HG02642 (cell line): ENCODE data around the gene SCN11A.
A peak's percentile ranks its signal among the peaks of the same experiment; 100 is the strongest.
"Not testable (repeated sequence)": the region's sequence is repeated elsewhere in the genome, so short reads cannot be mapped to it uniquely, and the experiment has no call there.

Source experiments
- ATAC-seq: cut with Tn5 transposase; IDR thresholded peaks from one replicate; pipeline ENCODE4 v1.9.1; 2021; ENCODE audit warnings: mild to moderate bottlenecking; ENCODE audit not compliant: unreplicated experiment, poor library complexity

The SCN11A gene

DNA sequence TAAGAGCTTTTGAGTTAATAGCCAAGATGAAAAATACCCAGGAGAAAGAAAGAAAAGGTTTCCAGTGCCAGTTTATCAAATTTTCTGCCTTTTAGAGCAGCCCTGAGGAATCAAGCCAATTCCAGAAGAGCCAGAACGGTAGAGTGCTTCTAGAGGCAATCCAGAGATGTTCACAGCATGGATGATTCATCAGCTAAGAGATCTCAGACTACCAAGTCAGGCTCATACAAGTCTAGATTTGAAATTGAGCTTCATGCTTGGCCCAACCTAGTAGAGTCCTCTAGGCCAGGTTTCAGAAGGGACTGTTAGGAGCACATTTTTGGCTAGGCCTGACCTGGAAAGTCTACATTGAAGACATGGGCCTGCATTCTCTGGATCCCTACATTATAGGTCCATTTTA lies 15.5 kb upstream of the SCN11A start:
- no peak for ATAC-seq

DNA sequence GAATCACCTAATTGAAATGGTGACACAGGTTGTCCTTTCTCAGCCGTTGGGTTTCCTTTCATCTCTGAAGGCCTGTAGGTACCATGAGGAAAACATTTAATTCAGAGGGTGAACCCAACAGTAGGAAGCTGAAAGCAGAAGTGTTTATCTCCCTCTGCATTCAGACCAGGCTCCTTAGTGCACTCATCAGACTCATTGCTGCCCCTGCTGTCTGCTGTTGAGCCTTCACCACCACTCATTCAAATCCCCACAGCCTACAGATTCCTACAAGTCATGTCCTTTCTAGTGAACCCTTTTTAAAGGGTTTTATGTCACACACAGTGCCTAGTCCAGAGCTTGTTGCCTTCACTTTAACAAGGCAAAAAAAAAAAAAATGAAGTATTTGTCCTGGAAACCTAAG lies 13.5 kb upstream of the SCN11A start:
- peak; percentile 90 for ATAC-seq

DNA sequence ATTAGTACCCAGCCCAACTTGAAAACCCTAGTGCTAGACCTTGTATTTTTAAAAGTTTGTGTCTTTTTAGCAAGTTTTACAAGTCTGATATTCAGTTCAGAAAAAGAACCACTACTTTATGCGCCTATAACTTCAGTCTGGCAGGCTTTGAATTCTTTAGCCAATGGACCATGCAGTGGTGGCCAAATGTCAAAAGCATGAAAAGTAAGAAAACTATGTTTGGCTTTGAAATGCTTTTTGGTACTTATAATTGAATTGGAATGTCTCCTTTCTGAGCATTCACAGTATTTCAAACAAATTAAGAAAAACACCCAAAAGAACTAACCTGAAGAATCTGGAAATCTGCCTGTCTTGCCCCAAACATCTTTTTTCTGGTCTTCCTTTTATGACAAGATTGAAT lies 12.9 kb upstream of the SCN11A start:
- no peak for ATAC-seq

GRCh38 chr3:39063143-39063542 lies 11.4 kb upstream of the SCN11A start:
- ATAC-seq = no peak

- ATAC-seq = no peak
These were observed 10.4 kb upstream of the SCN11A start for GRCh38 chr3:39062180-39062579.

DNA sequence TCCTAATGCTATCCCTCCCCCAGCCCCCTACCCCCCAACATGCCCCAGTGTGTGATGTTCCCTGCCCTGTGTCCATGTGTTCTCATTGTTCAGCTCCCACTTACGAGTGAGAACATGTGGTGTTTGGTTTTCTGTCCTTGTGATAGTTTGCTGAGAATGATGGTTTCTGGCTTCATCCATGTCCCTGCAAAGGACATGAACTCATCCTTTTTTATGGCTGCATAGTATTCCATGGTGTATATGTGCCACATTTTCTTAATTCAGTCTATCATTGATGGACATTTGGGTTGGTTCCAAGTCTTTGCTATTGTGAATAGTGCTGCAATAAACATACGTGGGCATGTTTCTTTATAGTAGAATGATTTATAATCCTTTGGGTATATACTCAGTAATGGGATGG lies 9.5 kb upstream of the SCN11A start:
- not testable (repeated sequence) for ATAC-seq

DNA sequence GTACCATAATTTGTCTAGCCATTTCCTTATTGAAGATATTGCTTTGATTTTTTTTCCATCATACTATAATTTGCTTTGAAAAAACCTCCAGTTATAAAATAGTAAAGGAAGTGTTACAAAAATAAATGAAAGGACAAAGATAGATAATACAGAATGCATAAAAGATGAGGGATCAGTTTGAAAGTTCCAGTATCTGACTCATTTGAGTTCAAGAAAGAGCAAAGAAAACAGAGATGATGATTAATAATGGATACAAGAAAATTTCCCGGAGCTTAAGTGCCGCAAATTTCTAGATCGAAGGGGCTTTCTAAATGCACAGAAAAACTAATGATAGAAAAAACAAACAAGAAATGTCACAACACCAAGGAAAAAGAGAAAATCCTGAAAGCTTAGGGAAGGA lies 4.4 kb upstream of the SCN11A start:
- ATAC-seq = no peak

GRCh38 chr3:39053696-39054095 lies 2.0 kb upstream of the SCN11A start:
- ATAC-seq = no peak

GRCh38 chr3:39052583-39052982 lies 839 bp upstream of the SCN11A start:
- no peak for ATAC-seq

- ATAC-seq = no peak
These were observed 1.7 kb downstream of the SCN11A start for GRCh38 chr3:39050029-39050428.

DNA sequence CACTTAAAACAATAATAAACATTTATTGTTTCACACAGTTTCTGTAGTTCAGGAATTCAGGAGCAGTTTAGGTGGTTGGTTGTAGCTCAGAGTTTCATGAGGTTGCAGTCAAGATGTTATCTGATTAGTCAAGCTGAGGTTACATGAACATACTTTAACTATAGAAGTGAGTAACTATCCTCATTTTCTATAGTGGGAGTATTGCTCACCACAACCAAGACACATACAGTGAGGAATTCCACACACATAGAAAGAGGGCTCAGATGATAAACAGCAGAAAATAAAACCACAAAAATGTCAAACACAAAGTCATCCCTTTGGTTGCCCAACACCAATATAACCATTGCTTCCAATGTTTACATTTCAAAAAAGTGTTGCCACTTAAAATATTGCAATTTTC lies 13.6 kb downstream of the SCN11A start:
- ATAC-seq = no peak

DNA sequence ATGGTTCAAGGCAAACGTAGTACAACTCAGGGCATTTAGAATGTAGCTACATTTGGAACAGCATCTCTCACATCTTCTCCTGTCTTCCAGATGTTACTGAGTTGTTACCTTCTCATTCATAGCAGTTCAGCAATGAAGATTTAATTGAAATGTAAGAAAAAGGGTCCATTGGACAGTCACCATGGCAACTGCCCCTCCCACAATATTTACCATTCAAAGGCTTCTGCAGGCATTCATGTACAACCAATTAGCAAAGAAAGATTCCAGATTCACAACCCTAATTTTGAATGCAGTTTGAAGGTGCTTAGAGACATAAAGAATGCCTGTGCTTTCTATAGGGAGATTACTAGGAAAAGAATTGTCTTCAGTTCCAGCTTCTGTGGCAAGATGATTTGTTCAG lies 22.2 kb downstream of the SCN11A start:
- ATAC-seq = no peak

GRCh38 chr3:39028546-39028945 lies 23.2 kb downstream of the SCN11A start:
- ATAC-seq = no peak

GRCh38 chr3:39025222-39025970 lies 26.3 kb downstream of the SCN11A start:
- ATAC-seq = no peak

GRCh38 chr3:39024497-39024896 lies 27.2 kb downstream of the SCN11A start:
- ATAC-seq = no peak

DNA sequence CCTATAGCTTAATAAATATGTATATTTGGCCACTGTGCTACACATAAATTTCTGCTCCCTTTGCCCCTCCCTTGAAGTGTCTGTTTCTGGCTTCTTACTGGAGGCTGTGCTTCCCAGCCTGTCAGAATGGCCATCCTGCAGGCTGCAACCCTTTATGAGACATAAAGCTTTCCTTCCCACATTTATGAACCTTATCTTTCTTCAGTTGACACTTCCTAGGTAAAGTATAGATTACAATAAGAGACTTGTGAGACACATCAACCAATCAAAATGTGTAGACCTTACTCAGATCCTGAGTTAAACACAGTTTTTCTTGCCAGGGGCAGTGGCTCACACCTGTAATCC lies 29.5 kb downstream of the SCN11A start:
- ATAC-seq = no peak

- no peak for ATAC-seq
These were observed 30.1 kb downstream of the SCN11A start for GRCh38 chr3:39021465-39022285.

GRCh38 chr3:39021029-39021428 lies 30.7 kb downstream of the SCN11A start:
- ATAC-seq = peak; percentile 66

DNA sequence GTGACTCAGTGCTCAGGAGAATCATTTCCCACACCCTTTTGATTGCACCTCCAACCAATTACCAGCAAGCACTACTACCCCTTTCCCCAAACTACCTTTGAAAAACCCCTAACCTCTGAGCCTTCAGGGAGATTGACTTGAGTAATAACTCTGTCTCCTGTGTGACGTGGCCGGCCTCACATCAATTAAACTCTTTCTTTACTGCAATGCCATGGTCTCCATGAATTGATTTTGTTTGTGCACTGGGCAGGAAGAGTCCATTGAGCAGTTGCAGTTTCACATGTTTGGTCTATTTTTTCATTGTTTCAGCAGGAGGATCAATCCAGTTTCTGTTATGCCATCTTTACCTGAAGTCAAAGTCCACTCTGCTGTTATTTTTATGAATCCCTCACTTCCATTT lies 32.4 kb downstream of the SCN11A start:
- ATAC-seq = no peak

DNA sequence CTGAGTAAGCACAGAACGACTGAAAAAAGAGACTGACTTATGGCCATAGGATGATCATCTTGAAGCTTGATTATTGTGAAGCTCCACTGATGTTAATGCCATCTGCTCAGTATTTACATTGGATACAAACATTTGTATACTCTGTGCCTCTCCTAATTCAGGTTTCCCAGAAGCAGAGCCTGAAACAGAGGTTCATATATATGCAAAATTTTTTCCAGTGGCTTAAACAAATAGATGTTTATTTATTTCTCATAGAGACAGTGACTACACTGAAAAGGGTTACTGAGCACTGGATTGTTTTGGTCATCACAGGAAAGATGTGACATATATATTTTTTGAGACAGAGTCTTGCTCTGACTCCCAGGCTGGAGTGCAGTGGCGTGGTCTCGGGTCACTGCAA lies 36.3 kb downstream of the SCN11A start:
- no peak for ATAC-seq

DNA sequence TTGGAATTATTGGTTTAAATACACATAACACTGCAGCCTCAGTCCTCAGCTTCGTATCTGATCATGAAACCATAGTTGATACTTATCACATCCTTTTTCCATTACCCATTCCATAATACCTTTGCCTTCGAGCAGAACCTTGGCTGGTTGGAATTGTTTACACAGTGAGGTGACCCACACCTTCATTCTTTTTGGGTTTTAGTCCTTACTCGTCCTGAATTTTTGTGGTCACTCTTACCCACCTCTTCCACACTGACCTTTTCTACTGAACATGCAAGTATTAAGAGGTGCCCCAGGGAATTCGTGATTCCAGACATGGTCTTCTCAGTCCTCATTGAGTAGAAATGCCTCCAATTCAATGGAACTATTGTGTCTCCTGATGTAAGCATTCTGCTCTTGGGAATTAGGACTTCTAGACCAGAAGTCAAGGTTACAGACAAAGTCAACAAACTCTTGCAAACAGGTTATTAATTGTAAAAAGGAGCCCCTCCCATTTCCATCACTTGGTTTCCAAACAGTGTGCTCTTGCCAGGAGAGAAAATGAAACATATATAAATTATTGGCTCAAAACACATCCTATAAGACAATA lies 37.7 kb downstream of the SCN11A start:
- no peak for ATAC-seq

DNA sequence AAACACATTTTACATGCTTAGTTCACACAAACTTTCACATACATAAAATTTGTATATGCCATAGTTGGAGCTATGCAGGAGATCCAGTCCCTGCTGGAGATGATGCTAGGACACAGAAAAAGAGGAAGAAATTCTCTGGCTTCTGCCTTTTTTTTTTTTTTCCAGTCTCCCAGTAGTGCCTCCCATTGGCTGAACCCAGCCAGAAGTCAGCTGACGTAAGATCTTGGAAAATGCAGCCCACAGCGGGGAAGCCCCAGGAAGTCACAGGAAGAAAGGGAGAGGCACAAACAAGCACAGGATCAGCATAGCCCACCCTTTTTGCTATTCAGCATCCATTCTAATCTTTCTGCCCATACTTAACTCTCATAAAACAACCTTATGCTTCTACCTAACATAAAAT lies 38.5 kb downstream of the SCN11A start:
- no peak for ATAC-seq
